B cell (primary cell): ENCODE measurements around the gene RFX3. TPM values are rescaled to one million over a fixed set of nuclear protein-coding genes. Genes with fewer than 3 reads are reported as not detected.

Experiments used
- ATAC-seq: fragments of 200-7000 bp; cut with Tn5 transposase; one replicate; pipeline ENCODE4 v1.10.0; 2021; ENCODE audit warnings: low read depth, mild to moderate bottlenecking, moderate number of reproducible peaks, moderate library complexity
- CTCF ChIA-PET: fragments of 350-600 bp; sonication (Branson Sonifier 250); formaldehyde crosslinking; loops from one replicate; lab custom pipeline; 2021; ENCODE audit warnings: antibody characterized with exemption, inconsistent platforms; lab: Charles Lee
- POLR2A ChIA-PET: fragments of 350-600 bp; sonication (Branson Sonifier 250); formaldehyde crosslinking; loops from one replicate; lab custom pipeline; 2021; ENCODE audit warnings: antibody characterized with exemption; lab: Charles Lee
- DNase-seq: peaks from one replicate; pipeline ENCODE4 v3.0.0; 2013
- H2AFZ ChIP-seq: 2 replicates; pipeline ENCODE4 v1.6.1; 2012; ENCODE audit warnings: mild to moderate bottlenecking, low read depth, low read length; ENCODE audit not compliant: insufficient read depth, poor library complexity, severe bottlenecking
- H3K27ac ChIP-seq, 2 donors: 1 replicate in 1 of 2; 2 replicates in 1 of 2; pipeline ENCODE4 v1.5.1; 2012 to 2013; ENCODE audit warnings: low read length in 2 of 2, mild to moderate bottlenecking in 2 of 2, moderate library complexity in 1 of 2
- H3K27me3 ChIP-seq, 4 experiments: fragments of 200-600 bp in 1 of 4; sonication (generic) in 1 of 4; replicated peaks in 1 of 4; 1 replicate in 2 of 4; 2 replicates in 2 of 4; pipeline versions ENCODE4 v1.6.1 to v1.7.0; 2013 to 2016; ENCODE audit warnings: low read length in 3 of 4, mild to moderate bottlenecking in 2 of 4, mixed read lengths in 1 of 4, moderate library complexity in 1 of 4; ENCODE audit not compliant: insufficient read depth in 4 of 4, control insufficient read depth in 3 of 4; ENCODE audit errors: control extremely low read depth in 1 of 4
- H3K36me3 ChIP-seq, 2 experiments: replicated peaks in 1 of 2; 1 replicate in 1 of 2; 2 replicates in 1 of 2; pipeline versions ENCODE4 v1.6.1 to v1.7.1; 2013; ENCODE audit warnings: low read length in 1 of 2; ENCODE audit not compliant: insufficient read depth in 2 of 2, control insufficient read depth in 1 of 2; ENCODE audit errors: control extremely low read depth in 1 of 2, extremely low read depth in 1 of 2
- H3K4me1 ChIP-seq, 2 donors: fragments of 200-600 bp in 1 of 2; sonication (generic) in 1 of 2; 1 replicate in 1 of 2; 2 replicates in 1 of 2; pipeline versions ENCODE4 v1.5.1 to v1.6.1; 2013 to 2017; ENCODE audit warnings: low read length in 2 of 2; ENCODE audit not compliant: control insufficient read depth in 2 of 2, insufficient read depth in 2 of 2
- H3K4me2 ChIP-seq: replicated peaks from 2 replicates; pipeline ENCODE3; 2012; ENCODE audit warnings: mild to moderate bottlenecking, low read depth, low read length; ENCODE audit not compliant: poor library complexity, severe bottlenecking
- H3K4me3 ChIP-seq, 5 experiments: fragments of 200-600 bp in 1 of 5; sonication (generic) in 1 of 5; 1 replicate in 3 of 5; 2 replicates in 2 of 5; pipeline versions ENCODE4 v1.5.1 to v1.7.0; 2011 to 2016; ENCODE audit warnings: low read length in 4 of 5, mild to moderate bottlenecking in 4 of 5, low read depth in 2 of 5, control low read depth in 1 of 5, moderate library complexity in 1 of 5; ENCODE audit not compliant: insufficient read depth in 1 of 5; ENCODE audit errors: control extremely low read depth in 1 of 5, extremely low read depth in 1 of 5
- H3K79me2 ChIP-seq: fragments of 200-600 bp; sonication (generic); one replicate; pipeline ENCODE4 v1.6.0; 2016; ENCODE audit warnings: low read length; ENCODE audit not compliant: control insufficient read depth, insufficient read depth
- H3K9ac ChIP-seq: fragments of 200-600 bp; sonication (generic); 2 replicates; pipeline ENCODE4 v1.6.1; 2017; ENCODE audit warnings: mild to moderate bottlenecking, low read length, moderate library complexity
- H3K9me3 ChIP-seq, 3 donors: one replicate each; pipeline versions ENCODE4 v1.6.1 to v1.7.1; 2013; ENCODE audit warnings: low read length in 2 of 3; ENCODE audit not compliant: control insufficient read depth in 2 of 3, insufficient read depth in 1 of 3; ENCODE audit errors: control extremely low read depth in 1 of 3
- H4K20me1 ChIP-seq: 2 replicates; pipeline ENCODE4 v1.6.0; 2012; ENCODE audit warnings: mild to moderate bottlenecking, low read length; ENCODE audit not compliant: insufficient read depth, control insufficient read depth, poor library complexity, severe bottlenecking
- H3K27ac Mint-ChIP-seq: one replicate; pipeline ENCODE4 v1.8.0; 2021; ENCODE audit warnings: mixed read lengths
- H3K27me3 Mint-ChIP-seq: one replicate; pipeline ENCODE4 v1.8.0; 2021; ENCODE audit warnings: mixed read lengths
- H3K4me1 Mint-ChIP-seq: one replicate; pipeline ENCODE4 v1.8.0; 2021; ENCODE audit warnings: mixed read lengths
- H3K4me3 Mint-ChIP-seq: one replicate; pipeline ENCODE4 v1.8.0; 2021; ENCODE audit warnings: mixed read lengths
- H3K9me3 Mint-ChIP-seq: one replicate; pipeline ENCODE4 v1.8.0; 2022; ENCODE audit warnings: mixed read lengths; ENCODE audit not compliant: insufficient read depth
- CTCF ChIP-seq: fragments of 200-600 bp; IDR thresholded peaks from one replicate; pipeline ENCODE4 v1.8.0; 2022; ENCODE audit warnings: antibody characterized with exemption, mild to moderate bottlenecking
- EZH2 ChIP-seq: IDR thresholded peaks from 2 replicates; pipeline ENCODE4 v1.6.1; 2012; ENCODE audit warnings: borderline replicate concordance, low read depth, mild to moderate bottlenecking, moderate library complexity, low read length; ENCODE audit not compliant: insufficient read depth, poor library complexity, severe bottlenecking
- WGBS: methylation state at CpG from one replicate; pipeline ENCODE4 v1.1.5; 2013; ENCODE audit warnings: missing lambda C conversion rate; ENCODE audit not compliant: insufficient coverage; 5-methylcytosine and 5-hydroxymethylcytosine counted together
- intact Hi-C: fragments of 100-400 bp; cut with micrococcal nuclease; formaldehyde crosslinking; loops from one replicate; pipeline ENCODE4 v1.10.0; 2022
- polyA plus RNA-seq: library from polyadenylated mRNA; depleted of rRNA; stranded (reverse); fragments of >200 nt; gene quantifications from 2 replicates; pipeline ENCODE4 v1.2.3, GENCODE V29; 2012
- total RNA-seq, 2 donors: library from RNA; stranded (reverse); fragments of 120-200 nt in 1 of 2; gene quantifications; 1 replicate in 1 of 2; 2 replicates in 1 of 2; pipeline versions ENCODE4 v1.2.3 to v1.2.4, GENCODE V29; 2013 to 2022

RFX3 gene
- total and polyA plus RNA-seq, 2 donors (not counting 1 experiment from before 2014, with no cell fraction given) = 6.1 to 39.1 TPM

DNA sequence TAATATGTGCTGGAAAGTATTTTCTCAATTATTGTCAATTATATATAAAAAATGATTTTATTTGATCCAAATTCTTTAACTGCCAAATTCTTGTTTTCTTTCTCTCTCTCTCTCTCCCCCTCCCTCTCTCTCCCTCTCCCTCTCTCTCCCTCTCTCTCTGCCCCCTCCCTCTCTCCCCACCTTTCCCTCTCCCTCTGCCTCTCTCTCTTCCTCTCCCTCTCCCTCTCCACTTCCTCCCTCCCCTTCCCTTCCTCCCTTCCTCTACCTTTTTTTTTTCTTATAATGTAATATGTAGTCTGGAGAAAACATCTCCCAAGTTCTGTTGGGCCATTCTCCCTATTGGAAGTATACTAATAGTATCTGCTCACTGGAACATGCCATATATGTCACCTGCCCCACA is 6.4 kb upstream of the RFX3 start:
- Histone ChIP-seq H3K4me3 (no peak overlapping the region), H3K27ac (no peak overlapping the region), H3K4me2 (no peak overlapping the region), H3K9me3 (no peaks in the 10 kb centered on the region), H4K20me1 (no peaks in the 10 kb centered on the region), H3K4me1 (peaks cover 14 to 25% of the 10 kb centered on the region in 2 donors), H3K27me3 (no peaks in the 10 kb centered on the region), H3K9ac (no peak overlapping the region), H2AFZ (no peak overlapping the region), H3K36me3 (peaks cover 0 to 1% of the 10 kb centered on the region in 2 experiments), H3K79me2 (peaks cover 45% of the 10 kb centered on the region)
- no peak overlapping the region for H3K4me3 Mint-ChIP-seq
- ATAC-seq = no peak
- intact Hi-C loops = no loop called here
- no peaks in the 10 kb centered on the region for H3K27me3 Mint-ChIP-seq
- no peaks in the 10 kb centered on the region for H3K9me3 Mint-ChIP-seq
- H3K27ac Mint-ChIP-seq = no peak overlapping the region
- TF ChIP-seq EZH2 (no peak), CTCF (no peak)
- POLR2A ChIA-PET = no interaction called here
- peaks cover 29% of the 10 kb centered on the region for H3K4me1 Mint-ChIP-seq
- no peak for DNase-seq
- CTCF ChIA-PET = no interaction called here

- H3K36me3 ChIP-seq = peaks cover 0 to 1% of the 10 kb centered on the region in 2 experiments
- H3K4me3 ChIP-seq = peak overlapping the region in 4 of 5 experiments; percentile 5 to 99 (median 38)
- Mint-ChIP-seq H3K4me3 (peak overlapping the region; percentile 84), H3K27ac (peak overlapping the region; percentile 92), H3K27me3 (no peaks in the 10 kb centered on the region), H3K9me3 (no peaks in the 10 kb centered on the region), H3K4me1 (peaks cover 46% of the 10 kb centered on the region)
- WGBS = 0% methylated on average over 1 of the region's 7 CpGs
- peak overlapping the region; percentile 64 for H2AFZ ChIP-seq
- peak overlapping the region; percentile 100 for H3K9ac ChIP-seq
- TF ChIP-seq EZH2 = no peak
- peak overlapping the region; percentile 85 for H3K4me2 ChIP-seq
- H3K4me1 ChIP-seq = peaks cover 17 to 35% of the 10 kb centered on the region in 2 donors
- no peak for ATAC-seq
- no peaks in the 10 kb centered on the region for H4K20me1 ChIP-seq
- H3K9me3 ChIP-seq = no peaks in the 10 kb centered on the region
- peak overlapping the region; percentile 100 for H3K27ac ChIP-seq
- ChIA-PET CTCF (interaction anchor here (0.8 kb wide), 1 partner anchor 21 kb away, joined by 3 read pairs; no protein-coding TSS in a partner anchor), POLR2A (no interaction called here)
- intact Hi-C loops = loop anchor here (5.0 kb wide), 2 partner anchors 1264 to 1909 kb away; partner anchors contain the start of genes PLGRKT and RCL1
- no peaks in the 10 kb centered on the region for H3K27me3 ChIP-seq
- DNase-seq = peak; percentile 37
- peaks cover 67% of the 10 kb centered on the region for H3K79me2 ChIP-seq
These were observed 2.6 kb upstream of the RFX3 start for GRCh38 chr9:3528451-3528850.
